ENCODE results near the gene NRXN2.

DNA sequence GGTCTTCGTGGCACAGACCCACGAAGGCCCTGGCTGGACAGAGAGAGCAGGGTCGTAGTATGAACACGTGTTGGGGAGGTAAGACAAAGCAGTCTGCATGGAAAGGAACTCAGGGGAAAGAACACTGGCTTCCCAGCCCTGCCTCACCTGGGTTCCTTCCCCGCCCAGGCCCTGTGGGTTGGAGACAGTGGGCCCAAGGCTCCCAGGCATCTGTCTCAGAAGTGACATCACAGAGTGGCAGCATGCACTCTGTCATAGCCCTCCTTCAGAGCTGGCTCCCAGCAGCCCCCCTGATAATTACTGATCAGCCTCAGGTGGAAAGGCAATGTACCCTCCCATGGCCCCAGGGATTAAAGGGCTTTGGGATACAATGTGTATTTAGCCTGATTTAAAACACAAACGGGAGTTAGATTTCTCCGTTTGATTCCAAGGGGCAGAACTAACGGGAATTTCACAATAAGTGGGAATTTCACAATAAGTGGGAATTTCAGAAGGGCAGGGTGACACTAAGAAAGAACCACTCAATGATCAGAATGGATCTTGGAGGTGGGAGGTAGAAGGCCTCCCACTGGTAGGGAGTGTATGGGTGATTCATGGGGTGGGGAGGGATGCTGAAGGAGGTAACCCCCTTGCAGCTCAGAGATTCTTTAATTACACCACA is 66.9 kb downstream of the NRXN2 start:
- TF ChIP-seq POLR2A (IDR thresholded peaks at IDR 0.05; ENCODE audit: low read length), result no peak
- TF ChIP-seq GATA1 (IDR thresholded peaks at IDR 0.05; ENCODE audit: low read depth, low read length), result no peak
